ENCODE measurements around the gene DNMT3A.
A peak's percentile ranks its signal among the peaks of the same experiment; 100 is the strongest.

The DNMT3A gene

DNA sequence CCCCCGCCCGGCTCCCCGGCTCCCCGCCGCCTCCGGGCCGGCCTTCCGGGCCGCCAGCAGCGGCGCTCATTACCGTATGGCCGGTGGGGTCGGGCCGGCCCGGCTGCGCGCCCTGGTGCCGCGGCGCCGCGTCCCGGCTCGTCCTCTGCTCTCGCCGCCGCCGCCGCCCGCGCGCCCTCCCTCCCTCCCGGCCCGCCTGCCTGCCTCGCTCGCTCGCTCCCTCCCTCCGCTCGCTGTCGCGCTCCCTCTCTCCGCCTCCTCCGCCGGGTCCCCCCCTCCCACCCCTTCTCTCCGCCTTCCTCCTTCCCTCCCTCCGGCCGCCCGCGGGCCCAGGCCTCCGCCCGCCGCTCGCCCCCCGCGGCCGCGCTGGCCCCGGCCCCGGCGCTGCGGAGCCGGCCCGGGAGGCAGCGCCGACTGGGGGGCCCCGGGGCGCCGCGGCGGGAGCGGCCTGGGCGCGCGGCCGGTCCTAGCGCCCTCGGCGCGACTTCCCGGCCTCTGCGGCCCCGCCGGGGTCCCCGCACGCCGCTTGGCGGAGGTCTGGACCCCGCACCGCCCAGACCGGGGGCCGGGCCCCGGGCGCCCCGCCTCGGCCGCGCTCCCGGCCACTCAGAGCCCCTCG, at the start of gene DNMT3A:
Gene DNMT3A (minus strand): TSS at position 173 of the 619 bp plus-strand sequence. CDS start 27,941 bp downstream, outside the sequence.
- peak; percentile 86 for DNase-seq (ENCODE audit: low spot score)

DNA sequence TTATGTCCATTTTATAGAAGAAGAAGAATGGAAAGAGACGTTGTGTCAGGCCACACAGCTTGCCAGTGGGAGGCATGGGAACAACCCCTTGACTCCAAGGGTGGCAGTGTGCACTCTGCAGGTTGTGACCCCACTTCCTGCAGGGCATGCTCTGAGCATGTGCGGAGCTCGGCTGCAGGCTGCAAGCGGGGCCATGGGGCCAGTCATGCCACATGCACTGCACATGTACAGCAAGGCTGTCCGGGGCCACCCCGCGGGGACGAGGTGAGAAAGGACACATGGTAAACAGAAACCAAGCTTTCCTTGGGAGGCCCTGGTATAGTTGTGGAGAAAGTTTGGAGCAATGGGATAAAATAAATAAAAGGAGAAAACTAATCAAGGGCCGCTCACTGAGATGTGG, 47.4 kb upstream of the DNMT3A start:
- no peak for DNase-seq (ENCODE audit: low spot score)

- no peak for DNase-seq (ENCODE audit: low spot score)
Observed at GRCh38 chr2:25388491-25388890, 46.8 kb upstream of the DNMT3A start.

DNA sequence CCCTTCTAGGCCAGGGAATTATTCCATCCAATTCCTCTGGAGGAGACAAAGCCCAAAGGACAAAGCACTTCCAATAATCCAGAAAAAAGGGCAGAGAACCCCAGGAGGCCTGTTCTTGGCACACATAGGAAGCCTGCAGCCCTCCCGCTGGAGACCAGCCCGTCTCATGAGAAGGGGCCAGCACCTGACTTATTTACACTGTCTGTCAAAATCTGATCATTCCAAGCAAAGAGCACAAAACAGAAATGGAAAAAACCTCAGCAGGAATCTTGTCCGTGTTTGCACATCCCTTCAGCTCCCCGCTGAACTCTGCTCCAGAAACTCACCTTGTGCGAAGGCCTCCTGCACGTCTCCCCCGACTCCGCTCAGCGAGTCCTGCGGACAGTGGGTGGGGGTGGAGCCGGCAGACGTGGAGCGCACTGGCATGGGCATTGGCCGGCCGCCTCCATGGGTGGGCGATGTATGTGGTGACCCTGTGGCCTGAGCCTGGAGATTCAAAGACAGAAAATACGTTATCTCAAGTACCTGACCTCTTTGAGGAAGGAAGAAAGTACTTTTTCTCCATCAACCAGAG, 46.2 kb upstream of the DNMT3A start:
- no peak for DNase-seq (ENCODE audit: low spot score)

- no peak for DNase-seq (ENCODE audit: low spot score)
Observed at GRCh38 chr2:25386971-25387875, 45.5 kb upstream of the DNMT3A start.

DNA sequence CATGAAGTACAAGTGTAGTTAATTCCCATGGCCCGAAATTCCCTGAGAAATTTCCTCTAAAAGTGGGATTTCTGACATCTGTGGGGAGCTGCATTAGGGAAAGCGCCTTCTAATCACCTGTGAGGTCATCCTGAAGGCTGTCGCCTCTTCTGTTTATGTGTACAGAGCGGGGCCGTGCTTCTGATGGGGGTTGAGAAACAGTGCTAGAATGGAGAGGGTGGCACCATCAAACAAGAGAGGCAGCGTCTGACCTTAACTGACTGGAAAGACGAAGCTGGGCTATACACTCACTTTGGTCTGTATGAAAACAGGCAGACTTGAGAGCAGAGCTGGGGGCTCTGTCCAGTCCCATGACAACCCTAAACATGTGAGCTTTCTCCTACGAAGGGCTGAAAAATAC, 44.2 kb upstream of the DNMT3A start:
- DNase-seq (ENCODE audit: low spot score): no peak

DNA sequence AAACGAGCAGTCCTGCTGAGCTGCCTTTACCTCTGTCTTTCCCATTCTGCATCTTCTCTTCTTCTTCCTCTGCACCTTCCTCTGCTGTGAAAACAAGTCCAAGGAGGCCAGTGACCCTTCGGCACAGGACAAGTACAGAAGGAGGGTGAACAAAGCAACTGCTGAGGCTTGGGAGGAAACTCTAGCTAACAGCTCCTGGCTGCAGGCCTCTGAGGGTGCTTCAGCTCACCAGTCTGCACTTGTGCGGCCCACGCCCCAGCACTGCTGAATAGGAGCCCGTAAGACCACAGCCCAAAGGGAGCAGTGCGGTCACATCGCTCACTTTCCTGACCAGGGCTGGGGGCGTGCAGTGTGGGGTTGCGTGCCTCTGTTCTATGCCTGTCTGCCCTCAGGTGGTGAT, 42.1 kb upstream of the DNMT3A start:
- no peak for DNase-seq (ENCODE audit: low spot score)

DNA sequence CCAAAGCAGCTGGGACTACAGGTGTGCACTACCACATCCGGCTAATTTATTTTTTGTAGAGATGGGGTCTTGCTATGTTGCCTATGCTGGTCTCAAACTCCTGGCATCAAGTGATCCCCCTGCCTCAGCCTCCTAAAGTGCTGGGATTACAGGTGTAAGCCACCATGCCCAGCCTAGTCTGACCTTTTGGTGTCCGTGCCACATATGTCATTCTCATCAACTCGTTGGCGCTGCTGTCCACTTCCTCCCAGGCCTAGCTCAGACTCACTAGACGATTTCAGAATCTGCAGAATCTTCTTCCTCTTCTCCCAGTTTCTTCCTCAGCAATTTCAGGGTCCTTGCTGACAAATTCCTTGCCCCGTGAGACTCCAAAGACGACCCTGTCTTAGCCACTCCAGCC, 39.8 kb upstream of the DNMT3A start:
- DNase-seq (ENCODE audit: low spot score): no peak

DNA sequence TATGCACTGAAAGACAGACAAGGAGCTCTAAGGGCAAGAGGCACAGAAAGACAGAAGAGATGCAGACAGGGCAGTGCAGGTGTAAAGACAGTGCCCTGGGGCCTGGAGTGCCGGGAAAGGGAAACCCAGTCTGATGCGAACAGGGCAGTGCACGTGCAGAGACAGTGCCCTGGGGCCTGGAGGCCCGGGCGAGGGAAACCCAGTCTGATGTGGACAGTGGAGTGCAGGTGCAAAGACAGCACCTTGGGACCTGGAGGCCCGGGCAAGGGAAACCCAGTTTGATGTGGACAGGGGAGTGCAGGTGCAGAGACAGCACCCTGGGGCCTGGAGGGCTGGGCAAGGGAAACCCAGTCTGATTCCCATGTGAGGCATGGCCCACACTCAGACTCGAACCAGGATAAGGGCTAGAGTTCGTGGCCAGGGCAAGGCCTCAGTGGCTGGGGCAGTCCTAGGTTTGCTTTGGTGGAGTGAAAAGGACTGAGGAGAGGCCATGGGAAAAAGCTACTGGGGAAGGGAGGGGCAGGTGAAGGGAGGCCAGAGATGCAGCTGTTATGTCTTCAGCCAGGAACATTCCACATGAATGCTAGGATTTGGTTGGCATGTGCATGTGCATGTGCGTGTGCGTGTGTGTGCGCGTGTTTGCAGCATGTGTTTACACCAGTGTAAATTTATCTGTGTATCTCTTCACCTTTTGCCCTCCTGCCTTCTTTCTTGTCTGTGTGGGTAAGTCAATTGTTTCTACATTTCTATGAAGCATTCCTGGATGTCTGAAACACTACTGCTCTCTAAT, 39.1 kb upstream of the DNMT3A start:
- DNase-seq (ENCODE audit: low spot score): no peak

DNA sequence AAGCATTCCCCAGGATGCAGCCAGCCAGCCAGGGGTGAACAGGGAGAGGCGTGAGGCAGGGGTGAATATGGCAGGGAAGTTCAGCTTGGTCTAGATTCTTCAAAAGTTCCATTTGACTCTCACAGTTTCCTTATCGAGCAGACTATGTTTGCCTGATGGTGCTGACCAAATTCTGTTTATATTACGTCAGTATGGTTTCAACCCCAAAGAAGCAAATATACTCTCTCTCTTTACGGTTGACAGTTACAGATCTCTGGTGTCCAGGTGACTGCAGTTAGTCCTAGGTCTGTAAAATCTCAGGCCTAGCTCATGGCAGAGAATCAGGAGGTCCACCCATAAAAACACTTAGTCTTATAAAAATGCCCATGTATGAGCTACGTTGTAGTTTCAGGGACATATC, 38.3 kb upstream of the DNMT3A start:
- DNase-seq (ENCODE audit: low spot score): no peak

GRCh38 chr2:25379535-25379934, 37.8 kb upstream of the DNMT3A start:
- DNase-seq (ENCODE audit: low spot score): peak; percentile 77

GRCh38 chr2:25378731-25379490, 37.2 kb upstream of the DNMT3A start:
- DNase-seq (ENCODE audit: low spot score): no peak

GRCh38 chr2:25377822-25378421, 36.2 kb upstream of the DNMT3A start:
- DNase-seq (ENCODE audit: low spot score): no peak

DNA sequence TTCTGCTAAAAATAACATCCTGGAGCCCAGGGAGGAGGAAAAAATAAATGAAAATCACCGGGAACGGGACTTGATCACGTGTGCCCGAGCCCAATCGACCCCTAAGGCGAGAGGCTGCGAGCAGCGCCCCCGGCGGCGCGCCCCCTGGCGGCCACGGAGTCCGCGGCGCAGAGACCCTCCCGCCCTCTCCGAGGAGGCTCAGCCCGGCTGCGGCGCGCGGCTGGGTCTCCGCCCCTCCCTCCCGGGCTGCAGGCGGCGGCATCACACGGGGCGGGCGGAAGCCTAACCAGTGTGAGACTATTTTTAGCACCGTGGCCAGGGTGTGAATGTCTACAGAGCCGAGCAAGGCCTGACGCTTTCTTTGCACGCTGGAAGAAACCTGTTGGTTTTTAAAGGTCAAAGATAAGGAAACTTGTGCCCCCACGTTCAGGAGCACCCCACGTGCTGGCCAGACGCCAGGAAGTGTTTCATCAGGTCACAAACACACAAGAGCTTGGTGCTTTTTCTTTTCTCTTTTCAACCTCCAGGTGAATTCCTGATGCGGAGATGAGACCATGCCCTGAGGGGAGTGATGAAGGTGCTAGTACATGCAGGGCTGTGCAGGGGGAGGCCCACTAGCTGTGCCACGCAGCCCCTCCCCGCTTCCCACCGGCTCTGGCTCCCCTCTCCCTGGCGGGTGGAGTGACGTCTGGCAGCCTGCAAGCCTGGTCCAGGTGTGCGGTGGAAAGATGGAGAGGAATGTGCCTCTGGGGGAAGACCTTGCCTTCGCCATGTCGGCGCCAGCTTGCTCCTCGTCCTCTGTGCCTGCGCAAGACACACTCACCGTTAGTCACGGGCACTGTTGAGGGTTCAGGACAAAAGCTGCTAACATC, 35.3 kb upstream of the DNMT3A start:
- DNase-seq (ENCODE audit: low spot score): peak; percentile 94

GRCh38 chr2:25375989-25376545, 34.3 kb upstream of the DNMT3A start:
- no peak for DNase-seq (ENCODE audit: low spot score)

DNA sequence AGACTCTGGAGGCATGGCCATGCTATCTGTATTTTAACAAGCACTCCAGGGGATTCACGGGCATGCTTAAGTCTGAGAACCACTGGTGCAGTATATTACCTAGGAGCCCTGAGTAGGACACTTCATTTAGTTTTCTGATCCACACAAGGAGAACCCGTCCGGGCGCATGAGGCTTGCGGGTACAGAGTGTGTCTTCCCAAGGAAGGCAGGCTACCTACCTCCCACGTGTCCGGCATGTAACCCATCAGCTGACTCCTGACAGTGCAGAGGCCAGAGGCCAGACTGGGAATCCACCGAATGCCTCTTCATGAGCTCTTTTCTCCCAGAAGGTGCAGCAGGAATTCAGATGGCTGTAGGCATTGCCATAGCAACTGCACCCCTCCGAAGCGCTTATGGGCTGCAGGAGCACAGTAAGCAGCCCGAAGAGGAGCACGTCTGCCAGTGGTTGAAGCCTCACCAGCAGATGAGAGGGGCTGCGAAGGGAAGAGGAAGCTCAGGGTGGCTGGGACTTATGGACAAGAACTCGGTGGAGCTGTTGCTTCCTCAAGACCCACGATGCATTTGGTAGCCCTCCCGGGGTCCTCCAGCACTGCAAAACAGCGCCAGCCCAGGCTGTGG, 33.8 kb upstream of the DNMT3A start:
- no peak for DNase-seq (ENCODE audit: low spot score)

DNA sequence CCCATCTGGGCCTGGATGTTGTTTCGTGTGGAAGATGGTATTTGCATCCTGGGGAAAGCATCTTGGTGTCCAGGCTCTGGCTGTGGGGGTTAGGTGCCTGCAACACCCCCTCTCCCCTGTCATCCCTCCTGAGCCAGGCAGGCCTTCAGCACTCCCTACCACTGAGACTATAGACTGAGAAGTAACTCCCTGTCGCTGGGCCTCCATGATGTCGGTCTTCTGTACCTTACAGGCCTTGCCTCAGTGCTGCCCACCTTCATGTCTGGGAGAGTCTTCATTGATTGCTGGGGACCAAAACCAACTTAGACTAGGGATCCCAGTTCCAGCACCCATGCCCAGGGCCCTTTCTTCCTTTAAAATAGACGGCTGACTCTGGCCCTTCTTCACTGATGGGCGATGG, 33.1 kb upstream of the DNMT3A start:
- no peak for DNase-seq (ENCODE audit: low spot score)

DNA sequence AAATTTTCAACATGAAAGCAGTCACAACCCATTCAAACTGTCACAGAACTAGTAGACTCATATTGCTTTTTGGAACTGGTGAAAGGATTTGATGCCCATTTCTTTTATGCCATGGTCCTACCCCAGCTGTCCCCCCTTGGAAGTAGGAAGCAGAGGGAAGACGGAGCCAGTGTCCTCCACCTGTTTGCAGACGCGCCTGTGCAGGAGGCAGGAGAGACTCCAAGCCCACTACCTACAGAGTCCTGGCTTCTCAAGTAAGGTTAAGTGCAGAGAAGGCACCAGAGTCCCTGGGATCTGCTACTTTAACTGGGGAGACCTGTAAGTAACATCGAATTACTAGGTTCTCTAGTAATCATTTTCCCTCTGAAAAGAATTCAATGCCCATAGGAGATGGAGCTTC, 32.7 kb upstream of the DNMT3A start:
- no peak for DNase-seq (ENCODE audit: low spot score)

GRCh38 chr2:25373269-25373981, 31.7 kb upstream of the DNMT3A start:
- no peak for DNase-seq (ENCODE audit: low spot score)
